Right ventricle myocardium inferior (tissue), 1 donor: ENCODE results near the gene PDK2. TPM values are rescaled to one million over a fixed set of nuclear protein-coding genes. Genes with fewer than 3 reads are reported as not detected.

Experiments used
- ATAC-seq: fragments of 200-7000 bp; cut with Tn5 transposase; one replicate; pipeline ENCODE4 v1.9.1; 2020; ENCODE audit warnings: mild to moderate bottlenecking, moderate library complexity
- DNase-seq: peaks from one replicate; pipeline ENCODE4 v3.0.0; 2021; ENCODE audit errors: missing footprints
- intact Hi-C: fragments of 100-400 bp; cut with DNase I; formaldehyde crosslinking; loops from one replicate; pipeline ENCODE4 v1.11.0; 2022
- total RNA-seq: library from RNA; stranded (reverse); fragmentation: NEBNext Ultra II Directional; extraction: Animal tissue kit (Norgen Biotek cat#: 25700); gene quantifications from one replicate; pipeline ENCODE4 v1.2.1, GENCODE V29; 2021
- donor health status: DM: no; HTN: yes; CAD: no; lungs with severe emphysema.

Gene PDK2
- total RNA-seq, 1 donor from 2014 or later: 260 TPM

- ATAC-seq (no peak), DNase-seq (no peak)
- intact Hi-C loops: loop anchor here (5.0 kb wide), 2 partner anchors 38 to 363 kb away; partner anchors contain the start of gene KAT7
Measured at GRCh38 chr17:50150354-50151040, 55.3 kb downstream of the PDK2 start, which contains the start of gene PPP1R9B. Gene PPP1R9B, minus strand, starts transcription at chr17:50150677. Its CDS starts 164 bp downstream, at chr17:50150513.

- ATAC-seq: peak; percentile 75
- DNase-seq: peak; percentile 95
- intact Hi-C loops: loop anchor here (5.0 kb wide), 2 partner anchors 39 to 364 kb away; partner anchors contain the start of gene KAT7
Measured at GRCh38 chr17:50151041-50151936, 56.1 kb downstream of the PDK2 start.

DNA sequence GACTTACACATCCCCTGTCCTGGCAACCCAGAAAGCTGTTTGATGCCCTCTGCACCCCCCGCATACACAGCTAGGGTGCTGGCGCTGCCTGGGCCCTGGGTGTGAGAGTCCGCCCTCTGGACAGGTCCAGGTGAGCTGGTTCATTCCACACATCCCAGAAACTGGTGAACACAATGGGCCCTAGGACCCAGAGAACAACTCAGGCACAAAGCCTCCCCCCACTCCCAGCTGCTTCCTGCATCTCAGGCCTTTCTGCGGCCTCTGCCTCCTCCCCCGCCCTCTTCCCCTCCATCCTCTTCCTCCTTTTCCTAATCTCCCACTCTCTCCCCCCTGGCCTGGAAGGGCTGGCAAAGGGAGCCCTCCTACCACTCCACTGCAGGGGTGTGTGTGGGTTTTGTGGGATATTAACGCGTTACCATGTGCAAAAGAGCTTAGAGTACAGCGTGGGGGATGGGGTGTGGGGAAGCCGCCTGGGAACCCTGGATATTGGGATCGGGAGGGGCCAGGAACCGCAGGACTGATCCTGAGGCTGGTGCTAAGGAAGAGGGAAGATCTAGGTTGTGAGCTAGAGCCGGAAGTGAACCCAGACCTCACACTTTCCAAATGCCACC is 56.9 kb downstream of the PDK2 start:
- ATAC-seq (peak; percentile 69), DNase-seq (peak; percentile 84)
- intact Hi-C loops: loop anchor here (5.0 kb wide), 2 partner anchors 40 to 365 kb away; partner anchors contain the start of gene KAT7

- intact Hi-C loops: loop anchor here (5.0 kb wide), 2 partner anchors 40 to 365 kb away; partner anchors contain the start of gene KAT7
- DNase-seq (peak; percentile 37), ATAC-seq (no peak)
Measured at GRCh38 chr17:50152736-50153135, 57.6 kb downstream of the PDK2 start.

DNA sequence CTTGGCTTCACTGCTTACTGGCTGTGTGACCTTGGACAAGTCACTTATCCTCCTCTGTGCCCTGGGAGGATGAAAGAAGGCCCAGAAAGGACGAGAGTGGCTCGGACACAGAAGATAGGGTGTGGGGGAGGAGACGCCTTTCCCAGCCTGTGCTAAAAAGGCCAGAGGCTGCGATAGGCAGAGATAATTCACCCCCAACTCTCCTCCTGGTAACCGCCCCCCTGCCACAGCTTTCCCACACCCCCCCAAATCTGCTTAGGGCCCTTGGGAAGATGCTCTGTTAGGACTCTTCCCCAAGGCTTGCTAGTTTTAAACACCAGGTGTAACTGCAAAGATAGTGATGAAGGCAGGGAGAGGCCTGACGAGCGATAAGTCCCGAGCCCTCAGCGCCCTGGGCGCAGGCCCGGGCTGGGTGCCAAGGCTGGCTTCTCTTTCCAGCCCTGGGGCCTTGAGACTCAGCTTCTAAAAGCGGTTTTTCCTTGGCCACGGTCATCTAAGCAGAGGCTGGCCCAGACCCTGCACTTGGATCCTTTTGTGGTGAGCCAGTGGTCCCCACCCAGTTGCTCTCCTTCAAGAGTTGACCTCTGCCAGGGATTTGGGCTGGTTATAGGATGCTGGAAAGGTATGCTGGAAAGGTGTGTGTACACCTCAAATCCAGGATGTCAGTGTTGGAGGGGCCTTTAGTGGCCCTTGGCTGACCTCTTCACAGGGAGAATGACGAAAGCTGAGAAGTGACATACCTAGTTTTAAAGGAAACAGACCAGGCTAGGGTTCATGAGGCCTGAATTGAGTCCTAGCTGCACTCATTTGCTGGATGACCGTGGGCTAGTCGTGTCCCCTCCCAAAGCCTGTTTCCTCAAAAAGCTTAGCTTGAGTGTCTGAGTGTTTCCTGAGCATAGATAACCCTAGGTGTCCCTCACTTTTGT is 58.8 kb downstream of the PDK2 start:
- intact Hi-C loops: loop anchor here (5.0 kb wide), 2 partner anchors 42 to 367 kb away; partner anchors contain the start of gene KAT7
- ATAC-seq (peak; percentile 39), DNase-seq (peak; percentile 84)

DNA sequence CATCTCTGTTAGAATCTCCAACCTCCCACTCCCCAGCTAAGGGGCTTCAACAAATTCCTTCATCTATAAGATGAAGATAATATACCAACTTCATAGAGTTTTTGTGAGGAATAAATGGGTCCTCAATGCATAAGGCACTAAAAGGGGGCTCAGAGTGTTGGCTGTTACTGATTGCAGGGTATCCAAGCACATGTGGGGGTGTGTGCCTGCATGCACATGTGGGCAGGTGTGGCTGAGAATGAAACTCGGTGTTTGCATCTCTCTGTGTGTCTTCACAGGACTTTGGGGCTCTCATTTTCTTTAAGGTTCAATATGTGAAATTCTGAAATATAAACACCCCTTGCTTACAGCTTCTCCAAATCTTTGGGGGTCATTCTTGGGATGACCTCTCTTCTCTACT is 59.5 kb downstream of the PDK2 start:
- intact Hi-C loops: loop anchor here (5.0 kb wide), 2 partner anchors 42 to 367 kb away; partner anchors contain the start of gene KAT7
- DNase-seq: no peak
- ATAC-seq: no peak

DNA sequence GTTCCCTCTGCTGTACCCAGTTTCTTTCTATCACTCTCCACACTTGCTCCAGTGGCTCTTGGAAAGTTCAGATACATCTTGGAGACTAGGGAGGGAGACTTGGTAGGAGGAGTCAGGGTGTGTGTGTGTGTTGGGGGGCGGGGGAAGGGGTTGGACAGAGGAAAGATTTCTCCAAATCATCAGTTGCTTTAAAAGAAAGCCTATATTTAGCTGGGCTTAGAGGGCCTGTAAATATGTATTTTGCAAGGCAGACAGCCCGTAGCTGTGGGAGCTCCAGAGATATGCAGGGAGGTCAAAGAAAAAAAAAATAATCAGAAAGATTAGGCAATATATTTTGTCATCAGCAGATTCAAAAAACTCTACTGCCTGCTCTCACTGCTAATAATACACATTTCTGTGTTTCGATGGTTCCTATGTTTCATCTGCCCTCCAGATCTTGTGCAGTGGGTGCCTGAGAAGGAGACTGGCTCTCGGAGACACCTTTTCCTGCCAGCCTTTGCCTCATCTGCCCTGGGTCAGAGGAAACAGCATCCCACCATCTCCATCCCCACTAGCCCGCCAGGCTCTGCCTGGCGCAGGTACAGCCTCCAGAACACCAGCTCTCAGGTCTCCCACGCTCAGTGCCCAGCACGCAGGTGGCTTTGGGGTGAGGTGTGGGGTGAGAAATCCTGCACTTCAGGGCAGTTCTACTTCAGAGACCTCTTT is 60.1 kb downstream of the PDK2 start:
- peak; percentile 2 for ATAC-seq
- intact Hi-C loops: no loop called here
- DNase-seq: peak; percentile 49

GRCh38 chr17:50157891-50158290 is 62.7 kb downstream of the PDK2 start:
- intact Hi-C loops: no loop called here
- ATAC-seq (no peak), DNase-seq (no peak)

GRCh38 chr17:50161023-50161910 is 66.1 kb downstream of the PDK2 start:
- intact Hi-C loops: loop anchor here (5.0 kb wide), 1 partner anchor 44 kb away; no protein-coding TSS in a partner anchor
- ATAC-seq (peak; percentile 87), DNase-seq (peak; percentile 95)

Other genes with a start within 250 kb of the PDK2 start
- gene TAC4, start 247.3 kb upstream of the PDK2 start, total RNA-seq: 0.43 TPM
- not detected for gene DLX4, start 126.2 kb upstream of the PDK2 start, total RNA-seq
- not detected for gene DLX3, start 100.1 kb upstream of the PDK2 start, total RNA-seq
- 16.4 TPM for gene ITGA3, start 39.2 kb upstream of the PDK2 start, total RNA-seq
- 1.7 TPM for gene SAMD14, start 34.8 kb downstream of the PDK2 start, total RNA-seq
- 38.4 TPM for gene PPP1R9B, start 55.3 kb downstream of the PDK2 start, total RNA-seq
- gene SGCA, start 70.7 kb downstream of the PDK2 start, total RNA-seq: 151 TPM
- gene COL1A1, start 106.3 kb downstream of the PDK2 start, total RNA-seq: 28.2 TPM
- gene TMEM92, start 179.1 kb downstream of the PDK2 start, total RNA-seq: not detected